DMS 273 (cell line): ENCODE data around the gene ADAMTSL5.
A peak's percentile ranks its signal among the peaks of the same experiment; 100 is the strongest.
"Not testable (repeated sequence)": the region's sequence is repeated elsewhere in the genome, so short reads cannot be mapped to it uniquely, and the experiment has no call there.

Experiments
- DNase-seq: peaks from one replicate; lab custom pipeline; 2025; ENCODE audit not compliant: unreplicated experiment; lab: John Stamatoyannopoulos, UW

ADAMTSL5 gene

GRCh38 chr19:1481893-1482360 is 30.9 kb downstream of the ADAMTSL5 start:
- DNase-seq = no peak

DNA sequence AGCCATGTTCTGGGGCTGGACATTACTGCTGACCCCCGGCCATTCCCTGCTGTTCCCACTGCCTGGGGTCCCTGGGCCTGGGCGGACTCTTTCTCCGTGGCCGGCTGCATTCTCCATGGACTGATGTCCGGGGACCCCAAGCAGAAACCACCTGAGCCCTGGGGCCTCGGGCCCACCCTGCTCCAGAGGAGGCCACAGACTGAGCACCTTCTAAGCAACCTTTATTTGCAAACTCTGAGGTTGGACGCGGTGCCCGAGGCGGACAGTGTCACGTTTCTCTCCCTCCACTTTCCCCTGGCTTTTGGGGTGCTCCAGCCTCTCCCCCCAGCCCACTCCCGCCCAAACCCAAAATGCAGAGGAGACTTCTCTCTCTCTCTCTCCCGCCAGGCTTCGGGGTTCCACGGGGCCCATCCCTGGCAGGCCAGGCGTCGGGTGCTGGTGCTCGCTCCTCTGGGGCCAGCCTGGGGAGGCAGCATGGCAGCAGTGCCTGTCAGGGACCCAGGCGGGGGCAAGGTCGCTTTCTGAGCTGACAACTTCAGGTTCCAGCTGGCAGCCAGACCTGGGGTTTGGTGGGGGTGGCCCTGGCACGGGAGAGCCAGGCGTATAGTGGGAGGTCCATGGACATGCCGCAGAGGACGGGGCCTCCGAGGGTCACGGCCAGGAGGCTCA is 31.5 kb downstream of the ADAMTSL5 start:
- no peak for DNase-seq

DNA sequence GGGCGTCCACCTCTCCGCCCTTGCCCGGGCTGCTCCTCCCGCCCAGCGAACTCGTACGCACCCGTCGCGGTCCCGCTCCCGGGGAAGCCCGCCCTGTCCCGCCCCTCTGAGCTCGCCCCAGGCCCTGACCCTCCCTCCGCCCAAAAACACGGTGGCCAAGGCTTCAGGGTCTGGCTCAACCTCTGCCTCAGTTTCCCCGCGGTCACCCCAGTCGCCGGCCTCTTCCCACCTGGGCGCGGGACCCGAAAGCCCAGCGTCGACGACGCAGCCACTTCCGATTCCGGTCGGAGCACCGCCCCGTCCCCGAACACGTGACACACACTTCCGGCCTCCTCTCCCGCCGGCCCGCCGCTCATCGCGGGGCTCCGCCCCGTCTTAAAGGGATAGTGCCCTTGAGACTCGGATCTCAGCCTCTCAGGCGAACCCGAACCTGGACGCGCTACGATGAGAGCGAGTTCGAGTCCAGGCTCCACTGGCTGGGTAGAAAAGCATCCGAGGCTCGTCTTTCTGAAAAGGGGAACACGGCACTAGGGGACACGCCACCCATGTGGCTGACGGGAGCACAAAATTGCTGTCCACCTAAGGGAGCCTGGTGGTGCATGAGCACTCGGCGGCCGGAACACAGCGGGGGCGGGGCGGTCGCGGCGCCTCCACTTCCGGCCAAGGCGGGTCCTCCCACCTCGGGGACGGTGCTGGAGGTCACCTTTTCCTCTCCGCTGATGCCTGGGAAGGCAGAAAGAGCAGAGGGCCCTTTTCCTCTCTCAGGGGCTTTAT is 33.7 kb downstream of the ADAMTSL5 start, which contains the start of gene C19orf25:
Gene C19orf25, minus strand, starts transcription at position 282 of the 774 bp plus-strand sequence. CDS start 312 bp downstream, outside the sequence.
- DNase-seq = peak; percentile 98

DNA sequence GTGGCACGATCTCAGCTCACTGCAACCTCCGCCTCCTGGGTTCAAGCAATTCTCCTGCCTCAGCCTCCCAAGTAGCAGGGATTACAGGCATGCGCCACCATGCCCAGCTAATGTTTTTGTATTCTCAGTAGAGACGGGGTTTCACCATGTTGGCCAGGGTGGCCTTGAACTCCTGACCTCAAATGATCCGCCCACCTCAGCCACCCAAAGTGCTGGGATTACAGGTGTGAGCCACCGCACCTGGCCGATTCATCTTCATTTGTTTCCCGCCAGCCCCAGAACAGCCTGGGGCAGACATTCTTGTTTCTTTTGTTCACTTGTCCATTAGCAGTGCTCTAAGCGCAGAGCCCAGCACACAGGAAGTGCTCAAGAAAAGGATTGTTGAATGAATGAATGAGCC is 35.8 kb downstream of the ADAMTSL5 start:
- DNase-seq = not testable (repeated sequence)

DNA sequence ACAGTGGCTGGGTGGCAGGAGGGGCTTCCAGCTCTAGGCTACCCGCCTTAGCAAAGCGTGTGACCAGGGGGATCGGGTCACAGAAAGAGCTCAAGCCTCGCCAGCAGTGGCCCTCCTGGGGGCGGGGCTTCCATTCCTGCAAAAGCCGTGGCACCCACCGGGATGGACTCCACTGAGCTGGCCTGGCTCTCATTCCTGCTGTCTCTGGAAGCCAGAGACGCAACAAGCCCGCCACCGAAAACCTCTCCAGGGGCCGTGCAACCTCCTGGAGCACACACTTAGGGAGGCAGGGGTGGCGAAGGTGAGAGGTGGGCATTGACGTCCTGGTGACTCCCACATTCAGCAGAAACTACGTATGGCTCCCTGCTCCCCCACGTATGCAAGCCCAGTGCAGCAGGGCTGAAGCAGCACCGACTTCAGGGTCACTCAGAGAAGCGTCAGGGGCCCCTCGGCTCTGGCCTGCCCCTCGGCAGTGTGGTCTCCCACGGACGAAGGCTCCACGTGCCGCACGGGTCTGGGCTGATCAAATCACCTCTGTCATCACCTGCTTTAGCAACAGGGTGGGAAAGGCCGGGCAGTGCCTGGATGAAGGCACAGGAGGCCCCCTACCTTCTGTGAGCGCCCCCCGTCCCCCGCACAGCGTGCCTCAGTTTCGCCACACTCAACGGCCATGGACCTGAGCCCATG is 36.9 kb downstream of the ADAMTSL5 start:
- DNase-seq = no peak

DNA sequence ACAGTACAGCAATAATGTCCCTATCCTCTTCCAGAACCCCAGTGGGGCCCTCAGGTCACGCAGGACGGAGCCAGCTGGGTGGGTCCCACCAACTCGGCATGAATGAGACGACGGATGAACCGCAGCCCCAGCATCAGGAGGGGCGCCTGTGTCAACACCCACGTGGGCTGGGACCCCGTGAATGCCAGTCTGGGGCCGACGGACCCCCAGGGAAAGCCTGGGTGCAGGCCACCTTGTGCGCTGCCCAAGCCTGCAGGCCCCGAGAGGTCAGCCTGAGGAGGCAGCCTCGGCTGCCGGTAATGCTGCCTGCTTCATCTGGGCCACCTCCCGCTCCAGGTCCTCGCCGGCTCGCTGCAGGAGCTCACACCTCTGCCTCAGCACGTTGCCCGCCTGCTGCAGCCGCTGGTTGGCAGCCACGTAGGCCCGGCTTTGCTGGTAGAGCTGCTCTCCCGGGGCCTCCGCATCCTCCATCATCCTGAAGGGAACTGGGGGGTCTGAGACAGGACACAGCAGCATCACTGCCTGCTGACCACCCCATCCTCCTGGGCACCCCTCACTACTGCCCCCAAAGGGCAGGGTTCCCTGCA is 38.0 kb downstream of the ADAMTSL5 start:
- no peak for DNase-seq

- no peak for DNase-seq
Observed at GRCh38 chr19:1474011-1474764, 38.6 kb downstream of the ADAMTSL5 start.

DNA sequence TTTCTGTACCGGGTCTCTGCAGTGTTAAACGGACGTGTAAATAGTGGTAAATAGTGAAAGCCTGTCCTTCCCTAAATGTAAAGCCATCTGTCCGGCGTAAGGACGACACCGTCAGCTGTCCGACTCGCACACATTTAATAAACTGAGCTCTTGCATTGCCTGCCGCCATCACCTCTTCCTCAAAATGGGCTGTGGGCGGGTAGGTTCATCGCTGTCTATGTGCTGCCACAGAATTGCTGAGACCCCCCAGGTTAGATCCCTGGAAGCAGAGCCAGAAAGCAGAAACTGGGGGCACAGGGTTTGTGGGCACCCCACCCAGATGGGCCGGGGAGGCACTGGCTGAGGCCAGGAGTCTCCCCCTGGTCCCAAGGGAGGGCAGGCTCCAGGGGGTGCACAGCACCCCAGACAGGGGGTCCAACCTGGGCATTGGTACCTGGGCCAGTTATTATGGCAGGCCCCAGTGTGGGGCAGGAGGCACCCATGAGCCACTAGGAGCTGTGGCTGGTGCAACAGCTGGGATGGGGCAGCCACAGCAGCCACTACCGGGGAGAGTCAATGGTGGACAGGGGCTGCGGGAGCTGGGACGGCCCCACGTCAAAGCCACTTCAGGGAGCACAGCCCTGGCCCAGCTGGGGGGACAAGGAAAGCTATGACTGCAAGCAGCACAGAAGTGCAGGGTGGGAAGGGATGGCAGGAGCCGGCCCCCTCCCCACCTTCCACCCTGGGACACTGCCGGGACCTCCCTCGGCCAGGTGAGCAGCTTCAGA is 39.6 kb downstream of the ADAMTSL5 start:
- peak; percentile 54 for DNase-seq

GRCh38 chr19:1472231-1473084 is 40.4 kb downstream of the ADAMTSL5 start:
- peak; percentile 89 for DNase-seq

DNA sequence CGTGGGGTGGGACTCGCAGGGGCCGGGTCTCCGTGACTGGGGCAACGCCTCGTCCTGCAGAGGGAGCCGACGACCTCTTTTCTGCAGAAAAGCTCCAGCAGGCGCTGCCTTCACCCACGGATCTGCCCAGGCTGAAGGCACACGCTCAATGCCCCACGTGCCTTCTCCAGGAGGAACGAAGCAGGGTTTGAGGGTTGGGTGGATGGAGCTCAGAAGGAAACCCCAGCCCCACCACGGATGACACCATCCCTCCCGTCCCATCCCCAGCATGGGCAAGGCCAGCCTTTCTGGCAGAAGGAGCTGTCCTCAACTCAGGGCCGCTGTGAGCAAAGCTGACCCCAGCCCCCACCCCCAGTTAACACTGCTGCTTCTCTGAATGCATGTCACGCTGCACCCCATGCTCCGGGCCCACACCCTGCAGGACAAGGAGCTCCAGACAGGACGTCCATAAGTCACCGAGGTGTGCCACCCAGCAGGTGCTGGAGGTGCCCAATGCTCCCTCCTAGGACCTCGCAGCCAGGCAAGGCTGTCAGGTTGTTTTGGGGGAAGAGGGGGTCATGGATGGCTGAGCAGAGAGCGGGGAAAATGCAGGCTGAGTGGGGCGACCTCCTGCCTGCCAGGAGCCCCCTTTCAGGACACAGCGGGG is 41.2 kb downstream of the ADAMTSL5 start:
- peak; percentile 66 for DNase-seq

GRCh38 chr19:1471010-1471514 is 41.8 kb downstream of the ADAMTSL5 start:
- DNase-seq = peak; percentile 69

DNA sequence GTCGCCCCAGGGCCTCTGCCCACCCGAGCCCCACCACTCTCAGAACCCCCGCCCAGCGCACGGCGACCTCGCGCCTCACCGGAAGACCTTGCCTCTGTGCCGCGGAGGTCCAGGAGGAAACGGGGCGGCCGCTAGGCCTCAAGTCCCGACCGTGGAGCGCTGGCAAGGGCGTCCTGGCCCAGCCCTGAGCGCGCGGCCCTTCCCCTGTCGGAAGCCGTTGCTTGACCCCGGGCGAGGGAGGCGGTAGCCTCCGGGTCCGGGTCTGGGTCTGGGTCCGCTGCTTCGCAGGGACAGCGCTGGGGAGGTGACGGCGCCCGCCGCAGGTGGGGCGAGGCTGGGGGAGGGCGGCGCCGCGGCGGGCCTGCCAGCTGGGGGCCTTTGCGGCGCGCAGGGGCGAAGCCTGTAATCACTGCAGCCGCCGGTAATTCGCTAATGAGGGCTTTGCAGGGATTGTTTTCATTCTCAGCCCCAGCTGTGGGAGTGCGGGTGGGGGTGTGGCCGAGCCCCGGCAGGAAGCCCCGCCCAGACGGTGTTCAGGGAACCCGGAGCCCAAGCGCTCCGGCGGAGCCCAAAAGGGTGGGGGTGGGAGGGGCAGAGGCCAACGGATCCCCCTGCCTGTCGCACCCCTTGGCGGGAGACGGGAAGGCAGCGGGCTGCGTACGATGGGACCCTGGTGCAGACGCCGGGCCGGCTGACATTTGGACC is 42.4 kb downstream of the ADAMTSL5 start:
- peak; percentile 90 for DNase-seq

- DNase-seq = no peak
Observed at GRCh38 chr19:1470055-1470304, 42.8 kb downstream of the ADAMTSL5 start.

- DNase-seq = no peak
Observed at GRCh38 chr19:1469255-1470054, 43.4 kb downstream of the ADAMTSL5 start.

DNA sequence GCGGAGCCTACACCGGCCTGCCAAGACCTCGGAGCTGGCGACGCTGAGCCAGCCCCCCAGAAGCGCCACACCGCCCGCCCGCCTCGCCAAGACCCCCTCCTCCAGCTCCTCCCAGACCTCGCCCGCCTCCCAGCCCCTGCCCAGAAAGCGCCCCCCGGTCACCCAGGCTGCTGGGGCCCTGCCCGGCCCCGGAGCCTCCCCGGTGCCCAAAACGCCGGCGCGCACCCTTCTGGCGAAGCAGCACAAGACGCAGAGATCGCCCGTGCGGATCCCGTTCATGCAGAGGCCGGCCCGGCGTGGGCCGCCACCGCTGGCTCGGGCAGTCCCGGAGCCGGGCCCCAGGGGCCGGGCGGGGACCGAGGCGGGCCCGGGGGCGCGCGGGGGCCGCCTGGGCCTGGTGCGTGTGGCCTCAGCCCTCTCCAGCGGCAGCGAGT is 44.0 kb downstream of the ADAMTSL5 start:
- DNase-seq = no peak

DNA sequence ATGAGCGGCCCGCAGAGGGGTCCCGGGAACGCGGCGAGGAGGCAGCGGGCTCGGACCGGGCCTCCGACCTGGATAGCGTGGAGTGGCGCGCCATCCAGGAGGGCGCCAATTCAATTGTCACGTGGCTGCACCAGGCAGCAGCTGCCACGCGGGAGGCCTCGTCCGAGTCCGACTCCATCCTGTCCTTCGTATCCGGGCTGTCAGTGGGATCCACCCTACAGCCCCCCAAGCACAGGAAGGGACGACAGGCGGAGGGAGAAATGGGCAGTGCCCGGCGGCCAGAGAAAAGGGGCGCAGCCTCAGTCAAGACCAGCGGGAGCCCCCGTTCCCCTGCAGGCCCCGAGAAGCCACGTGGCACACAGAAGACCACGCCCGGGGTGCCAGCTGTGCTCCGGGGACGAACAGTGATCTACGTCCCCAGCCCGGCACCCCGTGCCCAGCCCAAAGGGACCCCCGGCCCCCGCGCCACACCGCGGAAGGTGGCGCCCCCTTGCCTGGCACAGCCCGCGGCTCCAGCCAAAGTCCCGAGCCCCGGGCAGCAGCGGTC is 44.5 kb downstream of the ADAMTSL5 start:
- DNase-seq = no peak
